Neural cell (in vitro differentiated cells): ENCODE results near the gene PDE6G. TPM values are rescaled to one million over a fixed set of nuclear protein-coding genes. Genes with fewer than 3 reads are reported as not detected.

Experiments
- H2AFZ ChIP-seq: fragments of 200-600, 300-800 bp; sonication (generic), shearing (Covaris generic); 2 replicates; pipeline ENCODE4 v1.6.0; 2014; ENCODE audit warnings: low read depth, mild to moderate bottlenecking, antibody characterized with exemption, low read length, moderate library complexity
- H3F3A ChIP-seq: fragments of 200-600 bp; shearing (Covaris generic); 2 replicates; pipeline ENCODE4 v1.6.1; 2016; ENCODE audit warnings: mild to moderate bottlenecking, moderate library complexity, mixed read lengths, antibody characterized with exemption, low read length; ENCODE audit not compliant: insufficient read depth, poor library complexity, severe bottlenecking
- H3K27ac ChIP-seq: fragments of 200-600, 300-800 bp; sonication (generic), shearing (Covaris generic); 2 replicates; pipeline ENCODE4 v1.5.1; 2014; ENCODE audit warnings: mild to moderate bottlenecking, low read length, moderate library complexity
- H3K27me3 ChIP-seq: fragments of 300-800, 200-600 bp; sonication (generic), shearing (Covaris generic); 2 replicates; pipeline ENCODE4 v1.6.0; 2014; ENCODE audit warnings: mild to moderate bottlenecking, low read depth, low read length, moderate library complexity; ENCODE audit not compliant: insufficient read depth
- H3K36me3 ChIP-seq: fragments of 300-800, 200-600 bp; sonication (generic), shearing (Covaris generic); 2 replicates; pipeline ENCODE4 v1.5.1; 2014; ENCODE audit warnings: mild to moderate bottlenecking, antibody characterized with exemption, low read length, moderate library complexity; ENCODE audit not compliant: insufficient read depth
- H3K4me2 ChIP-seq: fragments of 300-800, 200-600 bp; sonication (generic), shearing (Covaris generic); 2 replicates; pipeline ENCODE4 v1.6.0; 2014; ENCODE audit warnings: mild to moderate bottlenecking, low read length
- H3K4me3 ChIP-seq: fragments of 300-800, 200-600 bp; sonication (generic), shearing (Covaris generic); 2 replicates; pipeline ENCODE4 v1.5.1; 2014; ENCODE audit warnings: mild to moderate bottlenecking, low read length, moderate library complexity
- H3K79me2 ChIP-seq: fragments of 200-600 bp; shearing (Covaris generic); replicated peaks from 2 replicates; pipeline ENCODE4 v1.6.0; 2014; ENCODE audit warnings: mild to moderate bottlenecking, low read length, moderate library complexity; ENCODE audit not compliant: insufficient read depth
- H3K9ac ChIP-seq: fragments of 300-800, 200-600 bp; sonication (generic), shearing (Covaris generic); 2 replicates; pipeline ENCODE4 v1.6.1; 2016; ENCODE audit warnings: mild to moderate bottlenecking, low read length, mixed read lengths
- H3K9me2 ChIP-seq: fragments of 200-600 bp; shearing (Covaris generic); 2 replicates; pipeline ENCODE4 v1.6.1; 2016; ENCODE audit warnings: mild to moderate bottlenecking, low read length, mixed read lengths; ENCODE audit not compliant: insufficient read depth
- H3K9me3 ChIP-seq: fragments of 200-600, 300-800 bp; sonication (generic), shearing (Covaris generic); 2 replicates; pipeline ENCODE4 v1.6.1; 2016; ENCODE audit warnings: mild to moderate bottlenecking, mixed run types, low read length, moderate library complexity, mixed read lengths
- H4K20me1 ChIP-seq: fragments of 200-600 bp; shearing (Covaris generic); 2 replicates; pipeline ENCODE4 v1.6.1; 2016; ENCODE audit warnings: mild to moderate bottlenecking, mixed run types; ENCODE audit not compliant: insufficient read depth
- CTCF ChIP-seq: fragments of 450-650 bp; IDR thresholded peaks from 2 replicates; pipeline ENCODE4 v1.5.1; 2014; ENCODE audit warnings: antibody characterized with exemption, mild to moderate bottlenecking, moderate library complexity; ENCODE audit not compliant: poor library complexity, severe bottlenecking
- EP300 ChIP-seq: fragments of 450-650 bp; conservative IDR thresholded peaks from 2 replicates; pipeline ENCODE4 v1.6.1; 2014; ENCODE audit warnings: antibody characterized with exemption, mild to moderate bottlenecking, moderate library complexity; ENCODE audit not compliant: poor library complexity, severe bottlenecking
- EZH2 ChIP-seq: fragments of 200-600, 300-800 bp; shearing (Covaris generic), sonication (generic); IDR thresholded peaks from 2 replicates; pipeline ENCODE4 v1.6.1; 2014; ENCODE audit warnings: antibody characterized with exemption, low read length, borderline replicate concordance, mild to moderate bottlenecking; ENCODE audit not compliant: insufficient read depth, poor library complexity, severe bottlenecking
- MXI1 ChIP-seq: fragments of 450-650 bp; conservative IDR thresholded peaks from 2 replicates; pipeline ENCODE4 v1.6.1; 2014; ENCODE audit warnings: antibody characterized with exemption, mild to moderate bottlenecking; ENCODE audit not compliant: poor library complexity, severe bottlenecking
- POLR2AphosphoS5 ChIP-seq: IDR thresholded peaks from 2 replicates; pipeline ENCODE4 v1.6.1; 2012
- RAD21 ChIP-seq: fragments of 450-650 bp; conservative IDR thresholded peaks from 2 replicates; pipeline ENCODE4 v1.6.1; 2014; ENCODE audit warnings: antibody characterized with exemption, mild to moderate bottlenecking, moderate library complexity
- REST ChIP-seq: IDR thresholded peaks from 2 replicates; pipeline ENCODE4 v1.6.1; 2012; ENCODE audit warnings: borderline replicate concordance
- SMC3 ChIP-seq: fragments of 450-650 bp; conservative IDR thresholded peaks from 2 replicates; pipeline ENCODE4 v1.6.1; 2014; ENCODE audit warnings: antibody characterized with exemption, mild to moderate bottlenecking, moderate library complexity; ENCODE audit not compliant: poor library complexity
- TAF1 ChIP-seq: IDR thresholded peaks from 2 replicates; pipeline ENCODE4 v1.6.1; 2012; ENCODE audit warnings: low read depth
- polyA plus RNA-seq: library from polyadenylated mRNA; depleted of rRNA; stranded (reverse); fragments of >200 nt; gene quantifications from 2 replicates; pipeline ENCODE4 v1.2.3, GENCODE V29; 2014

Gene PDE6G
- polyA plus RNA-seq, 1 donor from 2014 or later = not detected

- peaks cover 7% of the 10 kb centered on the region for H3K79me2 ChIP-seq
These were observed 39.5 kb downstream of the PDE6G start for GRCh38 chr17:81616877-81617276.

GRCh38 chr17:81615401-81615930 is 40.9 kb downstream of the PDE6G start:
- Histone ChIP-seq H3K4me2 (no peak overlapping the region), H3K27me3 (no peaks in the 10 kb centered on the region), H3K9ac (no peak overlapping the region), H3K36me3 (peaks cover 5% of the 10 kb centered on the region), H4K20me1 (no peaks in the 10 kb centered on the region), H3K27ac (no peak overlapping the region), H3K79me2 (peaks cover 7% of the 10 kb centered on the region), H3F3A (no peaks in the 10 kb centered on the region), H3K9me3 (no peaks in the 10 kb centered on the region), H3K9me2 (no peaks in the 10 kb centered on the region), H3K4me3 (no peak overlapping the region), H2AFZ (no peak overlapping the region)
- TF ChIP-seq CTCF (no peak), SMC3 (no peak), MXI1 (no peak), RAD21 (no peak), TAF1 (no peak), REST (no peak), POLR2AphosphoS5 (no peak)

More at GRCh38 chr17:81616877-81617276, 39.5 kb downstream of the PDE6G start:
- no peaks in the 10 kb centered on the region for H3F3A ChIP-seq
- no peak overlapping the region for H3K4me3 ChIP-seq
- H3K36me3 ChIP-seq = peaks cover 13% of the 10 kb centered on the region
- no peak overlapping the region for H3K4me2 ChIP-seq
- no peaks in the 10 kb centered on the region for H4K20me1 ChIP-seq
- no peaks in the 10 kb centered on the region for H3K9me2 ChIP-seq
- H2AFZ ChIP-seq = no peak overlapping the region
- no peak overlapping the region for H3K9ac ChIP-seq
- H3K9me3 ChIP-seq = no peaks in the 10 kb centered on the region
- H3K27ac ChIP-seq = no peak overlapping the region
- H3K27me3 ChIP-seq = no peaks in the 10 kb centered on the region
- TF ChIP-seq CTCF = no peak
- TF ChIP-seq SMC3 = no peak
- TF ChIP-seq RAD21 = no peak
- no peak for TF ChIP-seq POLR2AphosphoS5
- no peak for TF ChIP-seq EZH2
- no peak for TF ChIP-seq MXI1
- TF ChIP-seq EP300 = no peak
- TF ChIP-seq TAF1 = no peak
- no peak for TF ChIP-seq REST
